CD14-positive monocyte (primary cell): ENCODE measurements around the gene CANX. TPM values are rescaled to one million over a fixed set of nuclear protein-coding genes. Genes with fewer than 3 reads are reported as not detected.
"Not testable (repeated sequence)": the region's sequence is repeated elsewhere in the genome, so short reads cannot be mapped to it uniquely, and the experiment has no call there.

Experiments used
- DNase-seq, 3 donors: peaks; one replicate each; pipeline ENCODE4 v3.0.0-alpha.2; 2011 to 2022
- H2AFZ ChIP-seq: 2 replicates; pipeline ENCODE4 v1.6.0; 2012; ENCODE audit warnings: mild to moderate bottlenecking, low read depth, low read length, inconsistent platforms; ENCODE audit not compliant: insufficient read depth, poor library complexity, severe bottlenecking
- H3K27ac ChIP-seq, 2 donors: 1 replicate in 1 of 2; 2 replicates in 1 of 2; pipeline ENCODE4 v1.5.1; 2012 to 2013; ENCODE audit warnings: low read length in 2 of 2, control low read depth in 1 of 2, inconsistent platforms in 1 of 2, low read depth in 1 of 2, mild to moderate bottlenecking in 1 of 2
- H3K27me3 ChIP-seq, 2 donors: one replicate each; pipeline versions ENCODE4 v1.6.0 to v1.6.1; 2011 to 2013; ENCODE audit warnings: low read length in 2 of 2; ENCODE audit not compliant: control insufficient read depth in 2 of 2, insufficient read depth in 2 of 2
- H3K36me3 ChIP-seq, 2 donors: replicated peaks in 1 of 2; 1 replicate in 1 of 2; 2 replicates in 1 of 2; pipeline versions ENCODE4 v1.5.1 to v1.6.1; 2012 to 2013; ENCODE audit warnings: low read length in 2 of 2, control low read depth in 1 of 2, inconsistent platforms in 1 of 2, mild to moderate bottlenecking in 1 of 2; ENCODE audit not compliant: insufficient read depth in 2 of 2, control insufficient read depth in 1 of 2
- H3K4me1 ChIP-seq, 2 donors: 1 replicate in 1 of 2; 2 replicates in 1 of 2; pipeline versions ENCODE4 v1.5.1 to v1.6.1; 2012 to 2013; ENCODE audit warnings: low read length in 2 of 2, control low read depth in 1 of 2, inconsistent platforms in 1 of 2, mild to moderate bottlenecking in 1 of 2, moderate library complexity in 1 of 2; ENCODE audit not compliant: insufficient read depth in 2 of 2, control insufficient read depth in 1 of 2
- H3K4me2 ChIP-seq: replicated peaks from 2 replicates; pipeline ENCODE3; 2012; ENCODE audit warnings: low read length, moderate library complexity, mild to moderate bottlenecking; ENCODE audit not compliant: poor library complexity, severe bottlenecking; ENCODE audit errors: extremely low read depth
- H3K4me3 ChIP-seq, 3 experiments: fragments of 200-600 bp in 1 of 3; sonication (generic) in 1 of 3; replicated peaks in 1 of 3; 1 replicate in 2 of 3; 2 replicates in 1 of 3; pipeline ENCODE4 v1.5.1; 2011 to 2013; ENCODE audit warnings: low read length in 3 of 3, mild to moderate bottlenecking in 3 of 3, control low read depth in 2 of 3, low read depth in 2 of 3, inconsistent platforms in 1 of 3, moderate library complexity in 1 of 3
- H3K79me2 ChIP-seq: 2 replicates; pipeline ENCODE4 v1.6.0; 2012; ENCODE audit warnings: mild to moderate bottlenecking, control low read depth, inconsistent platforms, low read length, moderate library complexity; ENCODE audit not compliant: insufficient read depth
- H3K9ac ChIP-seq: 2 replicates; pipeline ENCODE4 v1.6.0; 2017; ENCODE audit warnings: low read length, mild to moderate bottlenecking; ENCODE audit not compliant: insufficient read depth, poor library complexity, severe bottlenecking
- H3K9me3 ChIP-seq, 2 donors: replicated peaks in 1 of 2; 1 replicate in 1 of 2; 2 replicates in 1 of 2; pipeline versions ENCODE4 v1.5.1 to v1.6.1; 2012 to 2013; ENCODE audit warnings: low read length in 2 of 2, control low read depth in 1 of 2; ENCODE audit not compliant: control insufficient read depth in 1 of 2, insufficient read depth in 1 of 2
- H4K20me1 ChIP-seq: 2 replicates; pipeline ENCODE4 v1.6.0; 2012; ENCODE audit warnings: mild to moderate bottlenecking, low read length, control low read depth, moderate library complexity; ENCODE audit not compliant: insufficient read depth
- H3K27ac Mint-ChIP-seq, 7 donors: one replicate each; pipeline ENCODE4 v1.8.0; 2020; ENCODE audit warnings: mild to moderate bottlenecking in 7 of 7, mixed read lengths in 7 of 7, moderate library complexity in 6 of 7, inconsistent platforms in 2 of 7
- H3K27me3 Mint-ChIP-seq, 3 donors: one replicate each; pipeline ENCODE4 v1.8.0; 2021 to 2022; ENCODE audit warnings: low read depth in 3 of 3, mild to moderate bottlenecking in 3 of 3, mixed read lengths in 3 of 3, moderate library complexity in 3 of 3, inconsistent platforms in 1 of 3
- H3K36me3 Mint-ChIP-seq, 2 donors: one replicate each; pipeline ENCODE4 v1.8.0; 2020; ENCODE audit warnings: mixed read lengths in 2 of 2, inconsistent platforms in 1 of 2, mild to moderate bottlenecking in 1 of 2
- H3K4me1 Mint-ChIP-seq: one replicate; pipeline ENCODE4 v1.8.0; 2020; ENCODE audit warnings: mild to moderate bottlenecking, mixed read lengths
- H3K4me3 Mint-ChIP-seq, 2 donors: one replicate each; pipeline ENCODE4 v1.8.0; 2020; ENCODE audit warnings: mild to moderate bottlenecking in 2 of 2, mixed read lengths in 2 of 2, moderate library complexity in 1 of 2
- H3K9me3 Mint-ChIP-seq, 7 donors: one replicate each; pipeline ENCODE4 v1.8.0; 2020 to 2022; ENCODE audit warnings: mixed read lengths in 7 of 7, mild to moderate bottlenecking in 6 of 7, moderate library complexity in 6 of 7, inconsistent platforms in 2 of 7
- WGBS: methylation state at CpG from one replicate; pipeline ENCODE4 v1.1.5; 2013; ENCODE audit warnings: missing lambda C conversion rate; ENCODE audit not compliant: insufficient coverage; 5-methylcytosine and 5-hydroxymethylcytosine counted together
- intact Hi-C, 2 donors: fragments of 100-400 bp; cut with micrococcal nuclease; formaldehyde crosslinking; loops; one replicate each; pipeline versions ENCODE4 v1.15.0 to v1.15.1; 2023
- polyA plus RNA-seq, 3 donors: library from polyadenylated mRNA; depleted of rRNA in 1 of 3; unstranded in 2 of 3; stranded (reverse) in 1 of 3; fragments of 300-500 nt in 2 of 3; fragments of >200 nt in 1 of 3; fragmentation: Illumina TruSeq in 2 of 3; gene quantifications; 1 replicate in 2 of 3; 2 replicates in 1 of 3; pipeline ENCODE4 v1.2.3, GENCODE V29; 2012 to 2021

CANX gene
- polyA plus RNA-seq, 3 donors = 78.1 to 368 (median 259) TPM

GRCh38 chr5:179653135-179653534 lies 45.6 kb upstream of the CANX start:
- no CpG with 5 or more reads among the region's 2 CpGs for WGBS
- H4K20me1 ChIP-seq, H3K27ac Mint-ChIP-seq, H3K36me3 ChIP-seq, H3K36me3 Mint-ChIP-seq, H3K9me3 Mint-ChIP-seq, H3K4me3 Mint-ChIP-seq, H3K4me1 Mint-ChIP-seq, H3K4me1 ChIP-seq, DNase-seq, H3K27me3 ChIP-seq, H2AFZ ChIP-seq, H3K4me2 ChIP-seq, H3K4me3 ChIP-seq, H3K79me2 ChIP-seq, H3K27me3 Mint-ChIP-seq, intact Hi-C loops, H3K9me3 ChIP-seq, H3K9ac ChIP-seq, H3K27ac ChIP-seq: not testable (repeated sequence)

DNA sequence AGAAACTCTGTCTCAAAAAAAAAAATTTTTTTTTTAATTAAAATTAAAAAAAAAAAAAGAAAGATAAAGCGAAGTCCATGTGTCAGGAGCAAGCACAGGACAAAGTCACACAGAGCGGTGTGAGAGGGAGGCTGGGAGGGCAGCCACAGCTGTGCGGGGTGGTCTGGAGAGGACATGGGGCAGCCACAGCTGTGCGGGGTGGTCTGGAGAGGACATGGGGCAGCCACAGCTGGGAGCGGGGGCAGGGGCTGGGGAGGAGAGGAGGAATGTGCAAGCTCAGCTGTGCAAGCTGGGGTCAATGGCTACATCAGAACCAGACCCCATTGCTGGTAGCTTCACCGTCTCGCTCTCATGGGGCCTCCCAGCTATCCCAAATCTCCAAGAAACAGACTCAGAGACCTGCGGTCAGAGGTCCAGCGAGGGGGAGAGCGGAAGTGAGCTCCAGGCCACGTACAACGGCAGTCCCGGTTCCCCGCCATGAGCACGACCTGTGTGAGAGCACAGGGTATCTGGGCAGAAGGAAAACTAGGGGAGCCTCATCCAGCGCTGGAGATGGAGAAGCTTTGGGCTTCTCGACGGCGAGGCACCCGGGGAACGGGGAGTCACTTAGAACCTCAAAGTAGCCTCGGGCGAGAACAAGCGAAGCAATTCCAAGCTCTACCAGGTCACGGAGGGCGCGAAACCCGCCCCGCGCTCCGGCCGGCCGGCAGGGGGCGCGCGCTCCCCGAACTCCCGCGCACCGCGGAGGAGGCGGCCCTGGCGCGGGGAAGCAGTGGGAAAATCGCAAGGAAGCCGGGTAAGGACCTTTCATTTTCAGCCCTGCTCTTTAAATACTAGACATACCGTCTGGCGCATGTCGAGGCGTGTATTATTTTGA lies 41.2 kb upstream of the CANX start:
- H3K4me1 Mint-ChIP-seq, H2AFZ ChIP-seq, H3K9ac ChIP-seq, H3K4me2 ChIP-seq, H3K4me1 ChIP-seq, H3K9me3 ChIP-seq, H3K27ac Mint-ChIP-seq, H3K27me3 ChIP-seq, H3K36me3 ChIP-seq, H3K27ac ChIP-seq, H3K36me3 Mint-ChIP-seq, H3K27me3 Mint-ChIP-seq, H3K4me3 ChIP-seq, H4K20me1 ChIP-seq, intact Hi-C loops, DNase-seq, H3K9me3 Mint-ChIP-seq, H3K79me2 ChIP-seq: not testable (repeated sequence)
- H3K4me3 Mint-ChIP-seq = peak overlapping the region in 1 of 2 donors; percentile 56
- WGBS = no CpG with 5 or more reads among the region's 50 CpGs
